ENCODE measurements around the gene UBE2L3.

DNA sequence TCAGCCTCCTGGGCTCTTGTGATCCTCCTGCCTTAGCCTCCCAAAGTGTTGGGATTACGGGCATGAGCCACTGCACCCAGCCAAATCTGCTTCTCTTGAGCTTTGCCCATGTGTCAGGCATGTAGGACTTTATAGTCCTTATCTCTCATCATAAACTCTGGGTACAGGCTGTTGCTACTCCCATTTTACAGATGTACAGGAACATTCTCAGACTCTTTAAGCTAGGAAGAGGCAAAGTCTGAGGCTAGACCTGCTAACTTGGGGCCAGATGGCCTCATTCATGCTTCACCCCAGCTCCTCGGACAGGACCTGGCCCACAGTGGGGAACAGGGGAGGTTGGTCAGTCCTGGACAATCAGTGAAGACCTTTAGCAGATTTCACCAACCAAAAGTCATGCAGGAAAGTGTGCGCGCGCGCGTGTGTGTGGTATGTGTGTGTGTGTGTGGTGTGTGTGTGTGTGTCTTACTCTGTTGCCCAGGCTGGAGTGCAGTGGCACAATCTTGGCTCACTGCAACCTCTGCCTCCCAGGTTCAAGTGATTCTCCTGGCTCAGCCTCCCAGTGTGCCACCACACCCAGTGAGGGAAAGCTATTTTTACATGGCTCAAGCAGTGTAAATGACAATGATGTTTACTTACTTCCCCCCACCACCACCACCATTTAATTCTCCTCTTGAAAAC is 38.5 kb downstream of the UBE2L3 start:
- TF ChIP-seq CTCF (IDR thresholded peaks at IDR 0.05) (no peak), EP300 (IDR thresholded peaks at IDR 0.05) (no peak), POLR2A (IDR thresholded peaks at IDR 0.05) (no peak), POLR2AphosphoS5 (IDR thresholded peaks at IDR 0.05) (no peak)

All from stomach (tissue), 4 donors.